ENCODE results near the gene PTGES2. TPM values are rescaled to one million over a fixed set of nuclear protein-coding genes. Genes with fewer than 3 reads are reported as not detected.

The PTGES2 gene
- total and polyA plus RNA-seq, 2 of the 13 experiments (the other 11 are each of a cell fraction or from before 2014, with no cell fraction given), result 63.7 to 79.8 TPM

- TF ChIP-seq HNF1A (IDR thresholded peaks at IDR 0.05; ENCODE audit: low read depth), result no peak
- peak; percentile 90 for TF ChIP-seq HNF1A (CRISPR knock-in tag; IDR thresholded peaks at IDR 0.05; ENCODE audit: borderline replicate concordance)
- peak; percentile 73 for TF ChIP-seq ZBTB37 (CRISPR knock-in tag; IDR thresholded peaks at IDR 0.05)
- no peak for TF ChIP-seq NONO (IDR thresholded peaks at IDR 0.05)
- TF ChIP-seq NONO (CRISPR knock-in tag; conservative IDR thresholded peaks at IDR 0.05), result peak; percentile 92
- TF ChIP-seq MTF2 (CRISPR knock-in tag; IDR thresholded peaks at IDR 0.05; ENCODE audit: borderline replicate concordance), result no peak
- peak; percentile 64 for TF ChIP-seq PHF20 (CRISPR knock-in tag; IDR thresholded peaks at IDR 0.05)
- TF ChIP-seq ZFAT (CRISPR knock-in tag; conservative IDR thresholded peaks at IDR 0.05), result no peak
- 0 out of 2 replicates have a peak, but pooled peaks have one; percentile 22 for TF ChIP-seq E2F1 (CRISPR knock-in tag; IDR thresholded peaks at IDR 0.05)
- no peak for TF ChIP-seq ZKSCAN1 (IDR thresholded peaks at IDR 0.05; ENCODE audit: low read length)
- TF ChIP-seq NR1H2 (CRISPR knock-in tag; IDR thresholded peaks at IDR 0.05; ENCODE audit: borderline replicate concordance, low read depth), result no peak; the same call in 1 of the 2 replicates
- TF ChIP-seq ZNF142 (CRISPR knock-in tag; IDR thresholded peaks at IDR 0.05), result peak; percentile 90
- peak; percentile 92; the same call in 1 of the 2 replicates for TF ChIP-seq ZNF788 (CRISPR knock-in tag; IDR thresholded peaks at IDR 0.05; ENCODE audit: borderline replicate concordance)
- TF ChIP-seq ZNF550 (CRISPR knock-in tag; IDR thresholded peaks at IDR 0.05; ENCODE audit: borderline replicate concordance), result no peak
- no peak for TF ChIP-seq KLF9 (CRISPR knock-in tag; IDR thresholded peaks at IDR 0.05; ENCODE audit: low read depth)
- peak; percentile 74 for TF ChIP-seq ZNF652 (CRISPR knock-in tag; IDR thresholded peaks at IDR 0.05; ENCODE audit: borderline replicate concordance, low read depth)
These were observed 12.1 kb downstream of the PTGES2 start (continued) for GRCh38 chr9:128115187-128116103.
